ENCODE measurements around the gene EIF4H. TPM values are rescaled to one million over a fixed set of nuclear protein-coding genes. Genes with fewer than 3 reads are reported as not detected.

Gene EIF4H
- total RNA-seq, 2 experiments from 2014 or later = 461 to 464 TPM

- H3K4me3 Mint-ChIP-seq = no peak overlapping the region
- ChIA-PET CTCF (interaction anchor here (0.7 to 2.5 kb wide), 7 partner anchors 8 to 114 kb away, joined by 3 to 14 read pairs (median 4); partner anchors contain the start of gene EIF4H), POLR2A (interaction anchor here (1.7 to 3.4 kb wide), 2 partner anchors 8 to 10 kb away, joined by 12 to 23 read pairs; no protein-coding TSS in a partner anchor)
- DNase-seq (no peak), ATAC-seq (no peak)
- peaks cover 74% of the 10 kb centered on the region for H3K36me3 Mint-ChIP-seq (ENCODE audit: low read depth)
- TF ChIP-seq CTCF (IDR thresholded peaks at IDR 0.05) = no peak
- no peaks in the 10 kb centered on the region for H3K27me3 Mint-ChIP-seq
- intact Hi-C loops (cut with micrococcal nuclease) = loop anchor here (5.0 kb wide), 1 partner anchor 116 kb away; no protein-coding TSS in a partner anchor
- H3K4me1 Mint-ChIP-seq (ENCODE audit: low read depth) = peaks cover 77% of the 10 kb centered on the region
- peak overlapping the region; percentile 36 for H3K27ac Mint-ChIP-seq
- H3K9me3 Mint-ChIP-seq = no peaks in the 10 kb centered on the region
Observed at GRCh38 chr7:74183142-74183541, 9.0 kb downstream of the EIF4H start.

- H3K9me3 Mint-ChIP-seq = no peaks in the 10 kb centered on the region
- H3K36me3 Mint-ChIP-seq (ENCODE audit: low read depth) = peaks cover 74% of the 10 kb centered on the region
- TF ChIP-seq CTCF (IDR thresholded peaks at IDR 0.05) = peak; percentile 41
- H3K27ac Mint-ChIP-seq = peak overlapping the region; percentile 36
- H3K27me3 Mint-ChIP-seq = no peaks in the 10 kb centered on the region
- CTCF ChIA-PET = interaction anchor here (0.7 to 2.5 kb wide), 7 partner anchors 9 to 115 kb away, joined by 3 to 14 read pairs (median 4); partner anchors contain the start of gene EIF4H
- DNase-seq = peak; percentile 56
- ATAC-seq = peak; percentile 90
- POLR2A ChIA-PET = interaction anchor here (1.0 to 3.4 kb wide), 4 partner anchors 9 to 95 kb away, joined by 3 to 23 read pairs (median 8); no protein-coding TSS in a partner anchor
- intact Hi-C loops (cut with micrococcal nuclease) = loop anchor here (5.0 kb wide), 1 partner anchor 117 kb away; no protein-coding TSS in a partner anchor
- no peak overlapping the region for H3K4me3 Mint-ChIP-seq
- H3K4me1 Mint-ChIP-seq (ENCODE audit: low read depth) = peaks cover 70% of the 10 kb centered on the region
Observed at GRCh38 chr7:74183653-74184450, 9.7 kb downstream of the EIF4H start.

GRCh38 chr7:74185016-74185415 lies 10.9 kb downstream of the EIF4H start:
- H3K4me1 Mint-ChIP-seq (ENCODE audit: low read depth) = peaks cover 65% of the 10 kb centered on the region
- ChIA-PET CTCF (interaction anchor here (2.2 kb wide), 1 partner anchor 116 kb away, joined by 14 read pairs; no protein-coding TSS in a partner anchor), POLR2A (interaction anchor here (1.2 to 3.4 kb wide), 4 partner anchors 8 to 96 kb away, joined by 3 to 23 read pairs (median 6); partner anchors contain the start of gene EIF4H)
- H3K27ac Mint-ChIP-seq = no peak overlapping the region
- H3K36me3 Mint-ChIP-seq (ENCODE audit: low read depth) = peaks cover 77% of the 10 kb centered on the region
- ATAC-seq (no peak), DNase-seq (no peak)
- intact Hi-C loops (cut with micrococcal nuclease) = no loop called here
- H3K9me3 Mint-ChIP-seq = no peaks in the 10 kb centered on the region
- no peak overlapping the region for H3K4me3 Mint-ChIP-seq
- no peak for TF ChIP-seq CTCF (IDR thresholded peaks at IDR 0.05)
- H3K27me3 Mint-ChIP-seq = no peaks in the 10 kb centered on the region

GRCh38 chr7:74185636-74186035 lies 11.5 kb downstream of the EIF4H start:
- POLR2A ChIA-PET = interaction anchor here (1.4 to 1.9 kb wide), 3 partner anchors 10 to 14 kb away, joined by 3 to 7 read pairs (median 5); partner anchors contain the start of gene EIF4H
- H3K4me3 Mint-ChIP-seq = no peak overlapping the region
- TF ChIP-seq CTCF (IDR thresholded peaks at IDR 0.05) = no peak
- intact Hi-C loops (cut with micrococcal nuclease) = no loop called here
- ATAC-seq = no peak
- DNase-seq = no peak
- no peaks in the 10 kb centered on the region for H3K27me3 Mint-ChIP-seq
- H3K36me3 Mint-ChIP-seq (ENCODE audit: low read depth) = peaks cover 79% of the 10 kb centered on the region
- H3K4me1 Mint-ChIP-seq (ENCODE audit: low read depth) = peaks cover 61% of the 10 kb centered on the region
- peak overlapping the region; percentile 59 for H3K27ac Mint-ChIP-seq
- CTCF ChIA-PET = interaction anchor here (1.6 kb wide), 1 partner anchor 21 kb away, joined by 5 read pairs; no protein-coding TSS in a partner anchor
- no peaks in the 10 kb centered on the region for H3K9me3 Mint-ChIP-seq

Measured in activated CD8-positive, alpha-beta T cell treated with anti-CD3 and anti-CD28 coated beads for 36 hours (primary cell).